Measurements from ENCODE around the gene MMS22L. TPM values are rescaled to one million over a fixed set of nuclear protein-coding genes. Genes with fewer than 3 reads are reported as not detected.
A peak's percentile ranks its signal among the peaks of the same experiment; 100 is the strongest.

MMS22L gene
- polyA plus RNA-seq, 4 donors, result 0.54 to 13.3 (median 2.6) TPM

- Histone ChIP-seq H3K4me1 (ENCODE audit: control insufficient read depth in 3 of 3, insufficient read depth in 2 of 3, low read depth in 1 of 3, low read length in 2 of 3) (no peaks in the 10 kb centered on the region), H3K27me3 (ENCODE audit: control insufficient read depth in 3 of 3, insufficient read depth in 3 of 3, low read length in 3 of 3) (no peaks in the 10 kb centered on the region), H3K27ac (ENCODE audit: low read depth in 1 of 3, low read length in 2 of 3) (no peak overlapping the region), H3K9me3 (ENCODE audit: control insufficient read depth in 2 of 2, insufficient read depth in 1 of 2, low read depth in 1 of 2, low read length in 1 of 2) (no peaks in the 10 kb centered on the region), H3K4me3 (ENCODE audit: low read depth in 1 of 3, low read length in 3 of 3) (no peak overlapping the region), H3K36me3 (ENCODE audit: control insufficient read depth in 3 of 3, insufficient read depth in 2 of 3, low read depth in 1 of 3, low read length in 3 of 3) (peaks cover 0 to 4% (median 2%) of the 10 kb centered on the region in 3 donors)
- DNase-seq (no peak), FAIRE-seq (no peak)
- WGBS, 3 donors, result 94 to 100% (median 96%) methylated on average over 1 of the region's 1 CpG
Observed at GRCh38 chr6:97145691-97146090, 137.3 kb downstream of the MMS22L start.

- no peaks in the 10 kb centered on the region for H3K27me3 ChIP-seq (ENCODE audit: control insufficient read depth in 3 of 3, insufficient read depth in 3 of 3, low read length in 3 of 3)
- FAIRE-seq, result no peak
- peaks cover 0 to 2% of the 10 kb centered on the region in 2 donors for H3K9me3 ChIP-seq (ENCODE audit: control insufficient read depth in 2 of 2, insufficient read depth in 1 of 2, low read depth in 1 of 2, low read length in 1 of 2)
Observed at GRCh38 chr6:97141756-97142155, 141.3 kb downstream of the MMS22L start.

GRCh38 chr6:97138581-97138980, 144.4 kb downstream of the MMS22L start:
- Histone ChIP-seq H3K4me3 (ENCODE audit: low read depth in 1 of 3, low read length in 3 of 3) (no peak overlapping the region), H3K9me3 (ENCODE audit: control insufficient read depth in 2 of 2, insufficient read depth in 1 of 2, low read depth in 1 of 2, low read length in 1 of 2) (peaks cover 0 to 3% of the 10 kb centered on the region in 2 donors), H3K27ac (ENCODE audit: low read depth in 1 of 3, low read length in 2 of 3) (no peak overlapping the region), H3K27me3 (ENCODE audit: control insufficient read depth in 3 of 3, insufficient read depth in 3 of 3, low read length in 3 of 3) (no peaks in the 10 kb centered on the region), H3K4me1 (ENCODE audit: control insufficient read depth in 3 of 3, insufficient read depth in 2 of 3, low read depth in 1 of 3, low read length in 2 of 3) (no peaks in the 10 kb centered on the region), H3K36me3 (ENCODE audit: control insufficient read depth in 3 of 3, insufficient read depth in 2 of 3, low read depth in 1 of 3, low read length in 3 of 3) (no peaks in the 10 kb centered on the region)
- 76 to 88% (median 80%) methylated on average over 1 of the region's 1 CpG for WGBS, 3 donors
- DNase-seq (no peak), FAIRE-seq (no peak)

More at GRCh38 chr6:97141756-97142155, 141.3 kb downstream of the MMS22L start:
- Histone ChIP-seq H3K4me1 (ENCODE audit: control insufficient read depth in 3 of 3, insufficient read depth in 2 of 3, low read depth in 1 of 3, low read length in 2 of 3) (no peaks in the 10 kb centered on the region), H3K27ac (ENCODE audit: low read depth in 1 of 3, low read length in 2 of 3) (no peak overlapping the region), H3K4me3 (ENCODE audit: low read depth in 1 of 3, low read length in 3 of 3) (no peak overlapping the region), H3K36me3 (ENCODE audit: control insufficient read depth in 3 of 3, insufficient read depth in 2 of 3, low read depth in 1 of 3, low read length in 3 of 3) (no peaks in the 10 kb centered on the region)
- no peak for DNase-seq

GRCh38 chr6:97136626-97137358, 146.2 kb downstream of the MMS22L start:
- FAIRE-seq, result no peak
- Histone ChIP-seq H3K27ac (ENCODE audit: low read depth in 1 of 3, low read length in 2 of 3) (no peak overlapping the region), H3K27me3 (ENCODE audit: control insufficient read depth in 3 of 3, insufficient read depth in 3 of 3, low read length in 3 of 3) (no peaks in the 10 kb centered on the region), H3K4me3 (ENCODE audit: low read depth in 1 of 3, low read length in 3 of 3) (no peak overlapping the region), H3K36me3 (ENCODE audit: control insufficient read depth in 3 of 3, insufficient read depth in 2 of 3, low read depth in 1 of 3, low read length in 3 of 3) (no peaks in the 10 kb centered on the region), H3K9me3 (ENCODE audit: control insufficient read depth in 2 of 2, insufficient read depth in 1 of 2, low read depth in 1 of 2, low read length in 1 of 2) (peaks cover 0 to 3% of the 10 kb centered on the region in 2 donors), H3K4me1 (ENCODE audit: control insufficient read depth in 3 of 3, insufficient read depth in 2 of 3, low read depth in 1 of 3, low read length in 2 of 3) (no peaks in the 10 kb centered on the region)
- WGBS, 3 donors, result 65 to 75% (median 71%) methylated on average over 7 of the region's 7 CpGs
- DNase-seq, result no peak

- Histone ChIP-seq H3K9me3 (ENCODE audit: control insufficient read depth in 2 of 2, insufficient read depth in 1 of 2, low read depth in 1 of 2, low read length in 1 of 2) (peaks cover 0 to 3% of the 10 kb centered on the region in 2 donors), H3K27ac (ENCODE audit: low read depth in 1 of 3, low read length in 2 of 3) (no peak overlapping the region), H3K4me3 (ENCODE audit: low read depth in 1 of 3, low read length in 3 of 3) (no peak overlapping the region), H3K27me3 (ENCODE audit: control insufficient read depth in 3 of 3, insufficient read depth in 3 of 3, low read length in 3 of 3) (no peaks in the 10 kb centered on the region), H3K4me1 (ENCODE audit: control insufficient read depth in 3 of 3, insufficient read depth in 2 of 3, low read depth in 1 of 3, low read length in 2 of 3) (no peaks in the 10 kb centered on the region), H3K36me3 (ENCODE audit: control insufficient read depth in 3 of 3, insufficient read depth in 2 of 3, low read depth in 1 of 3, low read length in 3 of 3) (no peaks in the 10 kb centered on the region)
- FAIRE-seq (no peak), DNase-seq (peak in 1 of 2 donors; percentile 1)
- WGBS, 3 donors, result 43 to 50% (median 45%) methylated on average over 1 of the region's 1 CpG
Observed at GRCh38 chr6:97133067-97133466, 149.9 kb downstream of the MMS22L start.

- DNase-seq, result no peak
- Histone ChIP-seq H3K36me3 (ENCODE audit: control insufficient read depth in 3 of 3, insufficient read depth in 2 of 3, low read depth in 1 of 3, low read length in 3 of 3) (no peaks in the 10 kb centered on the region), H3K27me3 (ENCODE audit: control insufficient read depth in 3 of 3, insufficient read depth in 3 of 3, low read length in 3 of 3) (no peaks in the 10 kb centered on the region), H3K4me1 (ENCODE audit: control insufficient read depth in 3 of 3, insufficient read depth in 2 of 3, low read depth in 1 of 3, low read length in 2 of 3) (no peaks in the 10 kb centered on the region), H3K4me3 (ENCODE audit: low read depth in 1 of 3, low read length in 3 of 3) (no peak overlapping the region), H3K27ac (ENCODE audit: low read depth in 1 of 3, low read length in 2 of 3) (no peak overlapping the region), H3K9me3 (ENCODE audit: control insufficient read depth in 2 of 2, insufficient read depth in 1 of 2, low read depth in 1 of 2, low read length in 1 of 2) (no peaks in the 10 kb centered on the region)
- no peak for FAIRE-seq
- 70 to 83% (median 76%) methylated on average over 2 of the region's 2 CpGs for WGBS, 3 donors
Observed at GRCh38 chr6:97129106-97129505, 153.9 kb downstream of the MMS22L start.

- Histone ChIP-seq H3K4me1 (ENCODE audit: control insufficient read depth in 3 of 3, insufficient read depth in 2 of 3, low read depth in 1 of 3, low read length in 2 of 3) (no peaks in the 10 kb centered on the region), H3K27ac (ENCODE audit: low read depth in 1 of 3, low read length in 2 of 3) (no peak overlapping the region), H3K36me3 (ENCODE audit: control insufficient read depth in 3 of 3, insufficient read depth in 2 of 3, low read depth in 1 of 3, low read length in 3 of 3) (no peaks in the 10 kb centered on the region), H3K9me3 (ENCODE audit: control insufficient read depth in 2 of 2, insufficient read depth in 1 of 2, low read depth in 1 of 2, low read length in 1 of 2) (no peaks in the 10 kb centered on the region), H3K4me3 (ENCODE audit: low read depth in 1 of 3, low read length in 3 of 3) (no peak overlapping the region), H3K27me3 (ENCODE audit: control insufficient read depth in 3 of 3, insufficient read depth in 3 of 3, low read length in 3 of 3) (no peaks in the 10 kb centered on the region)
- FAIRE-seq (no peak), DNase-seq (no peak)
- WGBS, 3 donors, result 68 to 72% (median 70%) methylated on average over 4 of the region's 4 CpGs
Observed at GRCh38 chr6:97128507-97128906, 154.5 kb downstream of the MMS22L start.

GRCh38 chr6:97123652-97124051, 159.4 kb downstream of the MMS22L start:
- Histone ChIP-seq H3K9me3 (ENCODE audit: control insufficient read depth in 2 of 2, insufficient read depth in 1 of 2, low read depth in 1 of 2, low read length in 1 of 2) (peaks cover 0 to 4% of the 10 kb centered on the region in 2 donors), H3K27me3 (ENCODE audit: control insufficient read depth in 3 of 3, insufficient read depth in 3 of 3, low read length in 3 of 3) (peaks cover 0 to 7% (median 0%) of the 10 kb centered on the region in 3 donors), H3K36me3 (ENCODE audit: control insufficient read depth in 3 of 3, insufficient read depth in 2 of 3, low read depth in 1 of 3, low read length in 3 of 3) (no peaks in the 10 kb centered on the region), H3K4me3 (ENCODE audit: low read depth in 1 of 3, low read length in 3 of 3) (no peak overlapping the region), H3K4me1 (ENCODE audit: control insufficient read depth in 3 of 3, insufficient read depth in 2 of 3, low read depth in 1 of 3, low read length in 2 of 3) (no peaks in the 10 kb centered on the region), H3K27ac (ENCODE audit: low read depth in 1 of 3, low read length in 2 of 3) (no peak overlapping the region)
- DNase-seq (no peak), FAIRE-seq (no peak)
- 60 to 62% (median 61%) methylated on average over 3 of the region's 3 CpGs for WGBS, 3 donors

GRCh38 chr6:97123112-97123511, 159.9 kb downstream of the MMS22L start:
- FAIRE-seq, result no peak
- Histone ChIP-seq H3K27me3 (ENCODE audit: control insufficient read depth in 3 of 3, insufficient read depth in 3 of 3, low read length in 3 of 3) (peaks cover 0 to 7% (median 0%) of the 10 kb centered on the region in 3 donors), H3K27ac (ENCODE audit: low read depth in 1 of 3, low read length in 2 of 3) (no peak overlapping the region), H3K4me3 (ENCODE audit: low read depth in 1 of 3, low read length in 3 of 3) (no peak overlapping the region), H3K9me3 (ENCODE audit: control insufficient read depth in 2 of 2, insufficient read depth in 1 of 2, low read depth in 1 of 2, low read length in 1 of 2) (peaks cover 0 to 4% of the 10 kb centered on the region in 2 donors), H3K36me3 (ENCODE audit: control insufficient read depth in 3 of 3, insufficient read depth in 2 of 3, low read depth in 1 of 3, low read length in 3 of 3) (no peaks in the 10 kb centered on the region), H3K4me1 (ENCODE audit: control insufficient read depth in 3 of 3, insufficient read depth in 2 of 3, low read depth in 1 of 3, low read length in 2 of 3) (no peaks in the 10 kb centered on the region)
- WGBS, 3 donors, result 83 to 84% (median 83%) methylated on average over 3 of the region's 3 CpGs
- no peak for DNase-seq
